Mesendoderm (in vitro differentiated cells): ENCODE data around the gene MUC20.
"Not testable (repeated sequence)": the region's sequence is repeated elsewhere in the genome, so short reads cannot be mapped to it uniquely, and the experiment has no call there.

Experiments
- DNase-seq: peaks from one replicate; pipeline ENCODE4 v3.0.0; 2013
- H2AK5ac ChIP-seq: 2 replicates; pipeline ENCODE4 v1.6.1; 2013; ENCODE audit warnings: low read length, inconsistent platforms
- H2BK120ac ChIP-seq: 2 replicates; pipeline ENCODE4 v1.6.1; 2013; ENCODE audit warnings: low read depth, mild to moderate bottlenecking, low read length, moderate library complexity, mixed read lengths
- H2BK15ac ChIP-seq: replicated peaks from 2 replicates; pipeline ENCODE4 v1.6.1; 2013; ENCODE audit warnings: low read depth, mild to moderate bottlenecking, moderate library complexity
- H2BK5ac ChIP-seq: 2 replicates; pipeline ENCODE4 v1.6.1; 2013; ENCODE audit warnings: low read length, inconsistent platforms
- H3K18ac ChIP-seq: 2 replicates; pipeline ENCODE4 v1.6.1; 2013; ENCODE audit warnings: mild to moderate bottlenecking, low read length, mixed read lengths
- H3K23ac ChIP-seq: one replicate; pipeline ENCODE4 v1.6.1; 2013; ENCODE audit warnings: low read length
- H3K27ac ChIP-seq: 2 replicates; pipeline ENCODE4 v1.5.1; 2013; ENCODE audit warnings: low read depth, mild to moderate bottlenecking, inconsistent platforms, low read length, moderate library complexity
- H3K27me3 ChIP-seq: 2 replicates; pipeline ENCODE4 v1.6.1; 2013; ENCODE audit warnings: low read length, control low read depth, mild to moderate bottlenecking, inconsistent platforms; ENCODE audit not compliant: insufficient read depth, poor library complexity
- H3K36me3 ChIP-seq: 2 replicates; pipeline ENCODE4 v1.6.1; 2013; ENCODE audit warnings: low read length, inconsistent platforms; ENCODE audit not compliant: control insufficient read depth, insufficient read depth
- H3K4ac ChIP-seq: one replicate; pipeline ENCODE4 v1.6.1; 2013; ENCODE audit warnings: low read depth, mild to moderate bottlenecking, low read length, moderate library complexity
- H3K4me1 ChIP-seq: 2 replicates; pipeline ENCODE4 v1.6.1; 2013; ENCODE audit warnings: low read depth, low read length, inconsistent platforms; ENCODE audit not compliant: control insufficient read depth
- H3K4me2 ChIP-seq: 2 replicates; pipeline ENCODE4 v1.6.1; 2013; ENCODE audit warnings: low read length
- H3K4me3 ChIP-seq: 2 replicates; pipeline ENCODE4 v1.5.1; 2013; ENCODE audit warnings: mild to moderate bottlenecking, low read length
- H3K56ac ChIP-seq: one replicate; pipeline ENCODE4 v1.6.1; 2013; ENCODE audit warnings: low read length
- H3K79me1 ChIP-seq: 2 replicates; pipeline ENCODE4 v1.6.1; 2013; ENCODE audit warnings: low read length, inconsistent platforms
- H3K79me2 ChIP-seq: 2 replicates; pipeline ENCODE4 v1.6.1; 2013; ENCODE audit warnings: mild to moderate bottlenecking, low read length; ENCODE audit not compliant: control insufficient read depth, insufficient read depth
- H3K9ac ChIP-seq: 2 replicates; pipeline ENCODE4 v1.6.1; 2013; ENCODE audit warnings: low read length, inconsistent platforms
- H4K5ac ChIP-seq: one replicate; pipeline ENCODE4 v1.6.1; 2013; ENCODE audit warnings: low read length
- H4K8ac ChIP-seq: one replicate; pipeline ENCODE4 v1.6.1; 2013; ENCODE audit warnings: low read depth, mild to moderate bottlenecking, control low read depth, low read length, moderate library complexity
- WGBS: extraction: QIAGEN DNeasy Blood & Tissue Kit; methylation state at CpG from one replicate; pipeline ENCODE4 v1.1.7; 2013; ENCODE audit warnings: low lambda C conversion rate, missing lambda C conversion rate; ENCODE audit not compliant: insufficient coverage; ENCODE audit errors: extremely low coverage; 5-methylcytosine and 5-hydroxymethylcytosine counted together

MUC20 gene

GRCh38 chr3:195728789-195729188 lies 8.0 kb downstream of the MUC20 start:
- H2BK15ac ChIP-seq, H3K27me3 ChIP-seq, H3K27ac ChIP-seq, H3K18ac ChIP-seq, H2BK120ac ChIP-seq, H3K4ac ChIP-seq, H3K9ac ChIP-seq, H3K4me1 ChIP-seq, H2AK5ac ChIP-seq, H3K79me2 ChIP-seq, H4K8ac ChIP-seq, H3K79me1 ChIP-seq, H3K23ac ChIP-seq, H3K4me2 ChIP-seq, H2BK5ac ChIP-seq, H3K56ac ChIP-seq, H4K5ac ChIP-seq, H3K4me3 ChIP-seq, H3K36me3 ChIP-seq, DNase-seq: not testable (repeated sequence)
- whole genome bisulfite sequencing, result no CpG with 5 or more reads among the region's 5 CpGs

- H3K18ac ChIP-seq, result no peak overlapping the region
- no peak overlapping the region for H2BK120ac ChIP-seq
- H3K27me3 ChIP-seq, result no peaks in the 10 kb centered on the region
- no peaks in the 10 kb centered on the region for H3K4me1 ChIP-seq
- H3K79me2 ChIP-seq, result no peaks in the 10 kb centered on the region
- no CpG with 5 or more reads among the region's 18 CpGs for WGBS
- no peak overlapping the region for H3K4me3 ChIP-seq
- H3K36me3 ChIP-seq, result no peaks in the 10 kb centered on the region
- H3K4ac ChIP-seq, result no peak overlapping the region
- no peak for DNase-seq
- no peak overlapping the region for H2BK5ac ChIP-seq
- H3K56ac ChIP-seq, result no peak overlapping the region
- H4K5ac ChIP-seq, result no peak overlapping the region
- H3K79me1 ChIP-seq, result no peaks in the 10 kb centered on the region
- no peak overlapping the region for H3K27ac ChIP-seq
- H3K23ac ChIP-seq, result no peak overlapping the region
- H4K8ac ChIP-seq, result no peak overlapping the region
- H3K9ac ChIP-seq, result no peak overlapping the region
- H2BK15ac ChIP-seq, result no peak overlapping the region
- H3K4me2 ChIP-seq, result no peak overlapping the region
- no peak overlapping the region for H2AK5ac ChIP-seq
These were observed 8.9 kb downstream of the MUC20 start for GRCh38 chr3:195729476-195730251.

GRCh38 chr3:195731356-195731905 lies 10.7 kb downstream of the MUC20 start:
- no peak overlapping the region for H2BK5ac ChIP-seq
- H3K79me1 ChIP-seq, result no peaks in the 10 kb centered on the region
- H3K18ac ChIP-seq, result no peak overlapping the region
- WGBS, result no CpG with 5 or more reads among the region's 11 CpGs
- no peak for DNase-seq
- H3K27ac ChIP-seq, result no peak overlapping the region
- H2AK5ac ChIP-seq, result no peak overlapping the region
- no peaks in the 10 kb centered on the region for H3K4me1 ChIP-seq
- no peak overlapping the region for H3K4ac ChIP-seq
- no peaks in the 10 kb centered on the region for H3K27me3 ChIP-seq
- no peak overlapping the region for H3K56ac ChIP-seq
- no peak overlapping the region for H3K4me2 ChIP-seq
- no peak overlapping the region for H4K8ac ChIP-seq
- no peak overlapping the region for H2BK120ac ChIP-seq
- H2BK15ac ChIP-seq, result no peak overlapping the region
- no peaks in the 10 kb centered on the region for H3K79me2 ChIP-seq
- H3K23ac ChIP-seq, result no peak overlapping the region
- H3K9ac ChIP-seq, result no peak overlapping the region
- H4K5ac ChIP-seq, result no peak overlapping the region
- no peaks in the 10 kb centered on the region for H3K36me3 ChIP-seq
- no peak overlapping the region for H3K4me3 ChIP-seq

DNA sequence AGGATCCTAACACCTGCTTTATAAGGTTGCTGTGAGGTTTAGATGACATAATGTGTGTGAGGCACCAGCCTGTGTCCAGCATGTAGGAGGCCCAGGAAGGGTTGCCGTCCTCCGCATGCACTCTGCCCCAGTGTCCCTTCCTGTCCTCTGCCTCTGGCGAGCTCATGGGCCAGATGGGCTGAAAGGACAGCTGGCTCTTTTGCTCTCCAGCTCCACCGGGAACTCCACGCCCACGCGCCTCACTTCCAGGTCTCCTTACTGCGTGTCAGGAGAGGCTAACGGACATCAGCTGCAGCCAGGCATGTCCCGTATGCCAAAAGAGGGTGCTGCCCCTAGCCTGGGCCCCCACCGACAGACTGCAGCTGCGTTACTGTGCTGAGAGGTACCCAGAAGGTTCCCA lies 12.2 kb downstream of the MUC20 start:
- H2BK120ac ChIP-seq, result no peak overlapping the region
- no peak overlapping the region for H4K8ac ChIP-seq
- H3K18ac ChIP-seq, result no peak overlapping the region
- no peak overlapping the region for H3K27ac ChIP-seq
- H3K56ac ChIP-seq, result no peak overlapping the region
- H2BK5ac ChIP-seq, result no peak overlapping the region
- no peak overlapping the region for H3K4ac ChIP-seq
- no peak overlapping the region for H3K23ac ChIP-seq
- no peak overlapping the region for H3K9ac ChIP-seq
- DNase-seq, result no peak
- no peaks in the 10 kb centered on the region for H3K79me1 ChIP-seq
- H3K4me1 ChIP-seq, result no peaks in the 10 kb centered on the region
- H3K4me2 ChIP-seq, result no peak overlapping the region
- no peaks in the 10 kb centered on the region for H3K79me2 ChIP-seq
- H4K5ac ChIP-seq, result no peak overlapping the region
- no peaks in the 10 kb centered on the region for H3K27me3 ChIP-seq
- no peak overlapping the region for H2AK5ac ChIP-seq
- WGBS, result no CpG with 5 or more reads among the region's 12 CpGs
- no peaks in the 10 kb centered on the region for H3K36me3 ChIP-seq
- no peak overlapping the region for H2BK15ac ChIP-seq
- no peak overlapping the region for H3K4me3 ChIP-seq

GRCh38 chr3:195735036-195735695 lies 14.4 kb downstream of the MUC20 start:
- WGBS, result no CpG with 5 or more reads among the region's 16 CpGs
- Histone ChIP-seq H3K56ac (no peak overlapping the region), H3K4me2 (no peak overlapping the region), H3K4me3 (no peak overlapping the region), H2BK5ac (no peak overlapping the region), H3K36me3 (no peaks in the 10 kb centered on the region), H3K4me1 (no peaks in the 10 kb centered on the region), H3K9ac (no peak overlapping the region), H3K27ac (no peak overlapping the region), H3K79me1 (no peaks in the 10 kb centered on the region), H4K8ac (no peak overlapping the region), H2BK120ac (no peak overlapping the region), H3K4ac (no peak overlapping the region), H2AK5ac (no peak overlapping the region), H2BK15ac (no peak overlapping the region), H4K5ac (no peak overlapping the region), H3K79me2 (no peaks in the 10 kb centered on the region), H3K18ac (no peak overlapping the region), H3K27me3 (no peaks in the 10 kb centered on the region), H3K23ac (no peak overlapping the region)
- no peak for DNase-seq
